Stimulated activated CD8-positive, alpha-beta memory T cell treated with anti-CD3 and anti-CD28 coated beads, Interleukin-12 subunit alpha, Interleukin-12 subunit beta, amount 100 ng/mL, for 24 hours (primary cell): ENCODE results near the gene POLDIP2.

Source experiments
- DNase-seq: peaks from one replicate; pipeline ENCODE4 v3.0.0-alpha.2; 2020; ENCODE audit errors: extremely low read depth

The POLDIP2 gene

GRCh38 chr17:28317099-28317965 lies 40.0 kb downstream of the POLDIP2 start:
- DNase-seq, result no peak

- DNase-seq, result no peak
Measured at GRCh38 chr17:28315846-28316705, 41.3 kb downstream of the POLDIP2 start.

- no peak for DNase-seq
Measured at GRCh38 chr17:28313841-28314240, 43.5 kb downstream of the POLDIP2 start.

DNA sequence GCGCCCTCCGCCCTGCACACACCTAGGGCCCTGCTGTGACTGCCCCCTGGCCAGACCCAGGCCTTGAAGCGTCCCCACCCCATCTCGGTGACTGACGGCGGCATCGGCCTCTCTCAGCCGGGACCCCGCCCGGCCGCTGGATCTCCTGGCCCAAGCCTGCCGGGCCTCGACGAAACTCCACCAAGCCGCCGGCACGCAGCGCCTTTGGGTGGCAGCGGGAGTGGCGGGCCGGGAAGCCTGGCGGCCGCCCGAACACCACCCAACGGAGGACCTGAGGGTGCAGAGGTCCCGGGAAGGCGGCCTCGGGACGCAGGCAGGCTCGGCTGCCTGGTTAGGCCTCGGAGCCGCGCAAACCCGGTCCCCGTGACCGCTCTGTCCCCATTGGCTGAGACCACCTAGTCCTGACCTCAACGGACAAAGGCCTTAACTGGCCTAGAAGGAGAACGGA lies 50.3 kb downstream of the POLDIP2 start:
- no peak for DNase-seq

DNA sequence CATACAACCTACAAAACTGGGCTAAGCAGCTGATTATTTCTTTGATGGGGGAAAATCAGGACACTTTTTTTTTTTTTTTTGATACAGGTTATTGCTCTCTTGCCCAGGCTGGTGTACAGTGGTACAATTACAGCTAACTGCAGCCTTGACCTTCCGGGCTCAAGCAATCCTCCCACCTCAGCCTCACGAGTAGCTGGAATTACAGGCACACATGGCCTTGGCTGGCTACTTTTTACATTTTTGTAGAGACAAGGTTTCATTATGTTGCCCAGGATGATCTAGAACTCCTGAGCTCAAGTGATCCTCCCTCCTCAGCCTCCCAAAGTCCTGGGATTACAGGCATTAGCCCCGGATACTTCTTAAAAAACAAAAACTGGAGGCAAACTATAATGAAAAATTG lies 58.9 kb downstream of the POLDIP2 start:
- DNase-seq, result no peak
